KOPT-K1 (cell line): Measurements from ENCODE around the gene C5AR1.
A peak's percentile ranks its signal among the peaks of the same experiment; 100 is the strongest.
"Not testable (repeated sequence)": the region's sequence is repeated elsewhere in the genome, so short reads cannot be mapped to it uniquely, and the experiment has no call there.

Experiments used
- H3K27ac ChIP-seq: fragments of 200-600 bp; sonication (generic); 2 replicates; pipeline ENCODE4 v1.5.1; 2016; ENCODE audit warnings: antibody characterized with exemption, mild to moderate bottlenecking, low read depth, low read length; ENCODE audit not compliant: poor library complexity, severe bottlenecking
- H3K36me3 ChIP-seq: fragments of 200-600 bp; sonication (generic); 2 replicates; pipeline ENCODE4 v1.5.1; 2017; ENCODE audit warnings: antibody characterized with exemption, mild to moderate bottlenecking, low read length, moderate library complexity; ENCODE audit not compliant: insufficient read depth
- H3K9me3 ChIP-seq: fragments of 200-600 bp; sonication (generic); 2 replicates; pipeline ENCODE4 v1.5.1; 2017; ENCODE audit warnings: antibody characterized with exemption, low read length, mild to moderate bottlenecking; ENCODE audit not compliant: insufficient read depth, poor library complexity, severe bottlenecking

C5AR1 gene

GRCh38 chr19:47274891-47275761, 34.5 kb upstream of the C5AR1 start:
- Histone ChIP-seq H3K36me3 (peaks cover 37% of the 10 kb centered on the region; the same call in 1 of the 2 replicates), H3K9me3 (no peaks in the 10 kb centered on the region), H3K27ac (peak overlapping the region; percentile 33)

DNA sequence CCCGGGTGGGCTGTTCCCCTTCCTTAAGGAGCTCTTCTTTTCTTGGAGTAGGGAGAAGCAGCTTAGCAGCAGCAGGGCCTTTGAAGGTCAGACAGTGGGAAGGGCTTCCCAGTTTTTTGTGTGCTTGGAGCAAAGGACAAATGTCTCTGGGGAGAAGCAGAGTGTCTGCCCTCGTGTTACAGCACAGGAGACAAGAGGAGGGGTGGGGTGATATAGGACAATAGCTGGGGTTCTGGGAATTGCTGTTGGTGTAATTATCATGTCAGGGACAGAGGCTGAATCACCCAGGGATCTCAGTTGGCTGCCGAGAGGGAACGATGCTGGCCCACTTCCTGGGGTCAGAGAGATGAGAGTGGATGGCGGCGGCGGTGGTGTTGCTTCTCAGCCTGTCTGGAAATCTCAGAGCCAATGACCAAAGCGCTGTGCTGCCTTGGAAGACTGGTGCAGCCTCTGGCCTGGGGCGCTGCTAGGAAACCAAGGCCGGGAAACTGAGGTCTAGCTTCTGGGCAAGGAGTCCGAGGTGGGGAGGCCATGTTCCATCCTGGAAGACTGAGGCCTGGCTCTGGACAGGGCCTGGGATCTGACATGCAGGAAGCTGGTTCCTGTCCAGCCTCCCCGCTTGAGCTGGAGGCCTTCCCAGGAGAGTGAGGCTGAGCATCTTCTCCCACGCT, 33.7 kb upstream of the C5AR1 start:
- Histone ChIP-seq H3K36me3 (peaks cover 35% of the 10 kb centered on the region; the same call in 1 of the 2 replicates), H3K27ac (no peak overlapping the region), H3K9me3 (no peaks in the 10 kb centered on the region)

- not testable (repeated sequence) for H3K27ac ChIP-seq, H3K9me3 ChIP-seq
- peaks cover 29% of the 10 kb centered on the region; the same call in 1 of the 2 replicates for H3K36me3 ChIP-seq
Measured at GRCh38 chr19:47276513-47276912, 33.1 kb upstream of the C5AR1 start.

- Histone ChIP-seq H3K27ac (no peak overlapping the region), H3K36me3 (peaks cover 24% of the 10 kb centered on the region; the same call in 1 of the 2 replicates), H3K9me3 (no peaks in the 10 kb centered on the region)
Measured at GRCh38 chr19:47280183-47280797, 29.4 kb upstream of the C5AR1 start.

DNA sequence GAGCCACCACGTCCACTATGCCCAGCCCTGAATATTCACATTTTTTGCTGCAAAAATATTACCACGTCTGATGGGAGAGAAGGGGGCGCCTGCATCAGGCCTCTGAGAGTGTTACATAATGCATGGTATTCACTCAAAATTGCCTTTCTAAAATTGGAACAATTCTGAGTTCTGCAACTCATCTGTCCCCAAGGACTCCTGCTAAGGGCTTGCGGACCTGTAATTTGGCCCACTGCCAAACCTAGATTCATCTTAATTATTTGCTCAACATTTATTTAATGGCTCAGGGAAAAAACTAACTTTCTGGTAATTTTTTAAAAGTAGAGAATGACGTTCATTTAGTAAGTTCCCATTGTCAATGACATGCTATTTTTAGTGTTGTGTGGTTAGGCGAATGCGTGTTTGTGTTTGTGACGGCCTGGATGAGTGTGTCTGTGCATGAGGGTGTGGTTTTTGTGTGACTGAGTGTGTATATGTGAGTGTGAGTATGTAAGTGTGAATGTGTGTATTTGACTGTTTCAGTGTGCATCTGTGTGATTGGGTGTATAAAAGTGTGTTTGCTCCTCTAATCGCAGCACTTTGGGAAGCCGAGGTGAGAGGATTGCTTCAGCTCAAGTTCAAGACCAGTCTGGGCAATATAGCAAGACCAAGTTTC, 26.1 kb upstream of the C5AR1 start:
- Histone ChIP-seq H3K9me3 (no peaks in the 10 kb centered on the region), H3K27ac (no peak overlapping the region), H3K36me3 (peaks cover 11% of the 10 kb centered on the region; the same call in 1 of the 2 replicates)

GRCh38 chr19:47284324-47284899, 25.2 kb upstream of the C5AR1 start:
- H3K36me3 ChIP-seq, result peaks cover 6% of the 10 kb centered on the region; the same call in 1 of the 2 replicates
- no peak overlapping the region for H3K27ac ChIP-seq
- H3K9me3 ChIP-seq, result no peaks in the 10 kb centered on the region

- Histone ChIP-seq H3K9me3 (no peaks in the 10 kb centered on the region), H3K36me3 (no peaks in the 10 kb centered on the region), H3K27ac (no peak overlapping the region)
Measured at GRCh38 chr19:47296036-47296435, 13.6 kb upstream of the C5AR1 start.

DNA sequence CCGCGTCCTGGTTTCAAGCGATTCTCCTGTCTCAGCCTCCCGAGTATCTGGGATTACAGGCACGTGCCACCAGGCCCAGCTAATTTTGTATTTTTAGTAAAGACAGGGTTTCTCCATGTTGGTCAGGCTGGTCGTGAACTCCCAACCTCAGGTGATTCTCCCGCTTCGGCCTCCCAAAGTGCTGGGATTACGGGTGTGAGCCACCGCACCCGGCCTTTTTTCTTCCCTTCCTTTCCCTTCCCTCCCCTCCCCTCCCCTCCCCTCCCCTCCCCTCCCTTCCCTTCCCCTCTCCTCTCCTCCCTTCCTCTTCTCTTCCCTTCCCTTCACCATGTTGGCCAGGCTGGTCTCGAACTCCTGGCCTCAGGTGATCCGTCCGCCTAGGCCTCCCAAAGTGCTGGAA, 8.8 kb upstream of the C5AR1 start:
- H3K9me3 ChIP-seq, H3K27ac ChIP-seq, H3K36me3 ChIP-seq: not testable (repeated sequence)

DNA sequence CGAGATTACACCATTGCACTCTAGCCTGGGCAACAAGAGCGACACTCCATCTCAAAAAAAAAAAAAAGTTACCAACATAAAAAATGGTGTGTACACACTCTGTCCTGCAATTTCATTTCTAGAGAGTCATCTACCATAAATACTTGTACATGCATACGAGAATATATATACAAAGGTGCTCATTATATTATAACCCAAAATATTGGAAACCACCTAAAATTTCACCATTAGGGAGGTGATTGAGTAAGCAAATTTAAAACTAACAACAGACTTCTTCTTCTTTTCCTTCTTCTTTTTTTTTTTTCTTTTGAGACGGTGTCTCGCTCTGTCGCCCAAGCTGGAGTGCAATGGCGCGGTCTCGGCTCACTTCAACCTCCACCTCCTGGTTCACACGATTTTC, 7.4 kb upstream of the C5AR1 start:
- H3K27ac ChIP-seq, result no peak overlapping the region
- H3K36me3 ChIP-seq, result no peaks in the 10 kb centered on the region
- no peaks in the 10 kb centered on the region for H3K9me3 ChIP-seq

GRCh38 chr19:47303966-47304365, 5.7 kb upstream of the C5AR1 start:
- Histone ChIP-seq H3K9me3 (no peaks in the 10 kb centered on the region), H3K27ac (no peak overlapping the region), H3K36me3 (no peaks in the 10 kb centered on the region)

DNA sequence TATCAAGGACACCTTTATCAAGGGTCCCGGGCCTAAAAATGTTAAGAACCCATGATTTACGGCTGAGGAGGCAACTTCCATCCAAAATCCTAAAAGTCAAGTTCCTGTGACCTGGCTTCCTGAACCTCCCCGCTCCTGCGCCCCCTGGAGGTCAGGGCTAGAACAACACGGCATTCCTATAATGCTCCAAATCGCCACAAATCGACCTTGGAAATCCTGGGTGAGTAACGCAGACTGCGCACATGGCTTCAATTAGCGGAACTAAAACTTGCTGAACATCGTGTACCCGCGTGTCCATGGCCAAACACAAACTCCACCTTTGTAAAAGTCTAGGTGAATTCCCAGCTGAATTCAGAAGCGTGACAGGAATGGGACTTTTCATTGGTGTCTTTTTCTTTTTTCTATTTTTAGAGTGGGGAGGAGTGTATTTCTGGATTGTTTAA, 4.3 kb upstream of the C5AR1 start:
- H3K9me3 ChIP-seq, result no peaks in the 10 kb centered on the region
- H3K27ac ChIP-seq, result no peak overlapping the region
- H3K36me3 ChIP-seq, result no peaks in the 10 kb centered on the region

- Histone ChIP-seq H3K36me3 (no peaks in the 10 kb centered on the region), H3K27ac (no peak overlapping the region), H3K9me3 (no peaks in the 10 kb centered on the region)
Measured at GRCh38 chr19:47306303-47306702, 3.4 kb upstream of the C5AR1 start.

GRCh38 chr19:47309038-47309437, 623 bp upstream of the C5AR1 start:
- Histone ChIP-seq H3K36me3 (no peaks in the 10 kb centered on the region), H3K9me3 (no peaks in the 10 kb centered on the region), H3K27ac (no peak overlapping the region)

GRCh38 chr19:47310323-47310722, 662 bp downstream of the C5AR1 start:
- H3K27ac ChIP-seq, result no peak overlapping the region
- H3K9me3 ChIP-seq, result no peaks in the 10 kb centered on the region
- no peaks in the 10 kb centered on the region for H3K36me3 ChIP-seq
